Panc1 (cell line): ENCODE measurements around the gene ANAPC15. TPM values are rescaled to one million over a fixed set of nuclear protein-coding genes. Genes with fewer than 3 reads are reported as not detected.

Experiments
- ATAC-seq: fragments of 200-7000 bp; cut with Tn5 transposase; 2 replicates; pipeline ENCODE4 v1.9.1; 2020; ENCODE audit warnings: mild to moderate bottlenecking, moderate library complexity
- BruUV-seq: library from RNA; stranded (reverse); fragments of 400-500 nt; replicated peaks from 2 replicates; lab custom pipeline; 2021; lab: Mats Ljungman, UMichigan
- CTCF ChIA-PET: fragments of 300-600 bp; sonication (Branson Sonifier 250); formaldehyde crosslinking; loops from one replicate; lab custom pipeline; 2022; ENCODE audit warnings: antibody characterized with exemption; lab: Charles Lee
- POLR2A ChIA-PET: fragments of 300-600 bp; sonication (Branson Sonifier 250); formaldehyde crosslinking; loops from one replicate; lab custom pipeline; 2022; ENCODE audit warnings: antibody characterized with exemption; lab: Charles Lee
- DNase-seq: peaks from one replicate; pipeline ENCODE4 v3.0.0-alpha.2; 2010; ENCODE audit warnings: low read depth, low spot score
- H3K27ac ChIP-seq: 2 replicates; pipeline ENCODE4 v1.5.1; 2011; ENCODE audit warnings: mild to moderate bottlenecking, low read length, inconsistent platforms
- H3K27me3 ChIP-seq: fragments of 200-500 bp; sonication (Bioruptor generic); 2 replicates; pipeline ENCODE4 v1.6.0; 2014; ENCODE audit warnings: low read length, inconsistent platforms; ENCODE audit not compliant: control insufficient read depth, insufficient read depth
- H3K36me3 ChIP-seq: fragments of 200-500 bp; sonication (Bioruptor generic); 2 replicates; pipeline ENCODE4 v1.5.1; 2014; ENCODE audit warnings: inconsistent platforms, mild to moderate bottlenecking, low read length, moderate library complexity; ENCODE audit not compliant: control insufficient read depth, insufficient read depth
- H3K4me1 ChIP-seq: 2 replicates; pipeline ENCODE4 v1.5.1; 2011; ENCODE audit warnings: inconsistent platforms, mild to moderate bottlenecking, low read length, moderate library complexity; ENCODE audit not compliant: control insufficient read depth, insufficient read depth
- H3K4me3 ChIP-seq, 2 experiments: 2 replicates each; pipeline ENCODE4 v1.5.1; 2011 to 2012; ENCODE audit warnings: low read depth in 2 of 2, low read length in 2 of 2, mild to moderate bottlenecking in 2 of 2, inconsistent platforms in 1 of 2, moderate library complexity in 1 of 2
- H3K9me3 ChIP-seq: fragments of 200-500 bp; sonication (Bioruptor generic); 2 replicates; pipeline ENCODE4 v1.5.1; 2014; ENCODE audit warnings: low read depth, mild to moderate bottlenecking, inconsistent platforms, low read length, moderate library complexity; ENCODE audit not compliant: control insufficient read depth, insufficient read depth
- CTCF ChIP-seq: fragments of 450-650 bp; IDR thresholded peaks from 2 replicates; pipeline ENCODE4 v1.5.1; 2017; ENCODE audit warnings: mild to moderate bottlenecking
- POLR2AphosphoS5 ChIP-seq: IDR thresholded peaks from 2 replicates; pipeline ENCODE4 v1.6.1; 2012; ENCODE audit warnings: mild to moderate bottlenecking, low read depth, low read length, moderate library complexity
- REST ChIP-seq, 2 experiments: IDR thresholded peaks; 2 replicates each; pipeline ENCODE4 v1.6.1; 2011 to 2012; ENCODE audit warnings: low read depth in 2 of 2, control low read depth in 1 of 2, low read length in 1 of 2, mild to moderate bottlenecking in 1 of 2, moderate library complexity in 1 of 2; ENCODE audit not compliant: insufficient read depth in 1 of 2
- SIN3A ChIP-seq: IDR thresholded peaks from 2 replicates; pipeline ENCODE4 v1.6.1; 2012; ENCODE audit warnings: low read depth, mild to moderate bottlenecking, low read length, moderate library complexity, borderline replicate concordance; ENCODE audit not compliant: insufficient read depth
- TCF7L2 ChIP-seq: IDR thresholded peaks from 2 replicates; pipeline ENCODE4 v1.6.1; 2011; ENCODE audit warnings: mild to moderate bottlenecking, low read depth, low read length, inconsistent platforms
- in situ Hi-C: cut with HindIII; loops from 2 replicates; pipeline ENCODE4 v1.10.0; 2016; ENCODE audit warnings: low sequenced_read_pairs, low pct_unique_long_range_greater_than_20kb
- intact Hi-C: fragments of 100-400 bp; cut with micrococcal nuclease; formaldehyde crosslinking; loops from one replicate; pipeline ENCODE4 v1.10.0; 2022; ENCODE audit not compliant: unreplicated experiment
- total RNA-seq: library from RNA; stranded (reverse); gene quantifications from one replicate; pipeline ENCODE4 v1.2.1, GENCODE V29; 2021; ENCODE audit not compliant: unreplicated experiment

ANAPC15 gene
- total RNA-seq, 1 experiment from 2014 or later: 78.2 TPM

DNA sequence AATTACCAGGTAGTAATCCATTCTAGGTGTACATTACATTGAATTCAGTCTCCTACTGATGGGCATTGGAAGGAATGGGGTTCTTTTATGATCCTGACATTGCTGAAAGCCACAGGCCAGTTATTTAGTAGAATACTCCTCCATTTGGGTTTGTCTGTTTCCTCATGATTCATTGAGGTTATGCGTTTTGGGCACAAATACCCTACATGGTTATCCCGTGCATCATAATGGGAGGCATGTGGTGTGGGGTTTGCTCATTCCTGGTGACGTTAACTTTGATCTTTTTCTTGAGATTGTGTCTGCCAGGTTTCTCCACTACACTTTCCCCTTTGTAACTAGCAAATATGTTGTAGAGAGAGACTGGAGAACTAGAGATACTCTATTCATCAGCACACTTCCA is 28.6 kb upstream of the ANAPC15 start:
- Histone ChIP-seq H3K36me3 (no peaks in the 10 kb centered on the region), H3K4me3 (no peak overlapping the region), H3K9me3 (no peaks in the 10 kb centered on the region), H3K4me1 (no peaks in the 10 kb centered on the region), H3K27ac (no peak overlapping the region), H3K27me3 (peaks cover 4% of the 10 kb centered on the region; the same call in 1 of the 2 replicates)
- ATAC-seq: no peak
- POLR2A ChIA-PET: no interaction called here
- no TSS peak for BruUV-seq
- no peak for DNase-seq
- in situ Hi-C loops (no loop called here), intact Hi-C loops (no loop called here)
- TF ChIP-seq CTCF (no peak), REST (IDR thresholded peaks at IDR 0.05; ENCODE audit: insufficient read depth in 1 of 2, low read depth in 2 of 2, low read length in 1 of 2) (no peak), SIN3A (no peak), POLR2AphosphoS5 (no peak), TCF7L2 (no peak)
- CTCF ChIA-PET: interaction anchor here (0.7 kb wide), 1 partner anchor 33 kb away, joined by 3 read pairs; no protein-coding TSS in a partner anchor

GRCh38 chr11:72140661-72141060 is 28.2 kb upstream of the ANAPC15 start:
- H3K9me3 ChIP-seq: no peaks in the 10 kb centered on the region
- peaks cover 4% of the 10 kb centered on the region; the same call in 1 of the 2 replicates for H3K27me3 ChIP-seq
- H3K4me3 ChIP-seq: no peak overlapping the region
- intact Hi-C loops (no loop called here), in situ Hi-C loops (no loop called here)
- ATAC-seq: no peak
- BruUV-seq: no TSS peak
- no peak for TF ChIP-seq REST (IDR thresholded peaks at IDR 0.05; ENCODE audit: insufficient read depth in 1 of 2, low read depth in 2 of 2, low read length in 1 of 2)
- TF ChIP-seq SIN3A: no peak
- TF ChIP-seq POLR2AphosphoS5: no peak
- TF ChIP-seq CTCF: no peak
- TF ChIP-seq TCF7L2: no peak
- H3K27ac ChIP-seq: no peak overlapping the region
- no peak for DNase-seq
- H3K4me1 ChIP-seq: no peaks in the 10 kb centered on the region
- CTCF ChIA-PET: interaction anchor here (0.6 kb wide), 2 partner anchors 17 to 136 kb away, joined by 6 to 7 read pairs; no protein-coding TSS in a partner anchor
- POLR2A ChIA-PET: interaction anchor here (0.6 kb wide), 1 partner anchor 70 kb away, joined by 6 read pairs; no protein-coding TSS in a partner anchor
- H3K36me3 ChIP-seq: no peaks in the 10 kb centered on the region
